C4-2B (cell line): ENCODE measurements around the gene SLC50A1.

Source experiments
- H3K27ac ChIP-seq: fragments of 450-650 bp; 2 replicates; pipeline ENCODE4 v1.5.1; 2017
- ZFX ChIP-seq: fragments of 450-650 bp; IDR thresholded peaks from 2 replicates; pipeline ENCODE4 v1.6.1; 2017
- TF ChIP-seq, protein P1 (sequence below): fragments of 450-650 bp; conservative IDR thresholded peaks from 2 replicates; pipeline ENCODE4 v1.5.1; 2017; ENCODE audit warnings: mild to moderate bottlenecking

The SLC50A1 gene

DNA sequence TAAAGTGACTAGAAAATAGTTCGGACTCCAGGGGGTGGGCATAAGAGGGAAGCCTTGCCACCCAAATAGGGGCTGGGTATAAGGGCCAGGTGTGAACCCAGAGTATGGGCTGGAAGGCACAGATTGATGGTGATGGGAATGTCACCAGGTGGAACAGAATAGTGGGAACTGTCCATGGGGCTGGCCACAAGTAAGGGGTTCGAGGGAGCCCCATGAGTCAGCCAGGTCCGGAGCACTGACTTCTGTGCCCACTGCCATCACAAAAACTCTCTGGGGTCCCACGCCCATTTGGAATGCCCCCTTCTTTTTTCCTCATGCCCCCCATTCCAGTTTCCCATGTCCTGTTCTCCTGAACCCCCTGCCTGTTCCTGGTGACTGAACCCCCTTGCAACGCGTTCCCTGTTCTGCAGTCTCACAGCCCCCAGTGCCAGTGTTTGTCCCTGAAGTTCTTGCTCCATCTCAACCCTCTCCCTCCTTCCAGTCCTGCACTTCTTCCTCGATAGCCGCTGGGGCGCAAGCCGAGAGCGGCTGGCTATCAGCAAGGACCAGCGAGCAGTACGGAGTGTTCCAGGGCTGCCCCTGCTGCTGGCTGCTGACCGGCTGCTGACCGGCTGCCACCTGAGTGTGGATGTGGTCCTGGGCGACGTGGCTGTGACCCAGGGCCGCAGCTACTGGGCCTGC lies 45.9 kb downstream of the SLC50A1 start:
- H3K27ac ChIP-seq, result no peak overlapping the region
- TF ChIP-seq ZFX, result no peak; the same call in 1 of the 2 replicates
- TF ChIP-seq, protein P1, sequence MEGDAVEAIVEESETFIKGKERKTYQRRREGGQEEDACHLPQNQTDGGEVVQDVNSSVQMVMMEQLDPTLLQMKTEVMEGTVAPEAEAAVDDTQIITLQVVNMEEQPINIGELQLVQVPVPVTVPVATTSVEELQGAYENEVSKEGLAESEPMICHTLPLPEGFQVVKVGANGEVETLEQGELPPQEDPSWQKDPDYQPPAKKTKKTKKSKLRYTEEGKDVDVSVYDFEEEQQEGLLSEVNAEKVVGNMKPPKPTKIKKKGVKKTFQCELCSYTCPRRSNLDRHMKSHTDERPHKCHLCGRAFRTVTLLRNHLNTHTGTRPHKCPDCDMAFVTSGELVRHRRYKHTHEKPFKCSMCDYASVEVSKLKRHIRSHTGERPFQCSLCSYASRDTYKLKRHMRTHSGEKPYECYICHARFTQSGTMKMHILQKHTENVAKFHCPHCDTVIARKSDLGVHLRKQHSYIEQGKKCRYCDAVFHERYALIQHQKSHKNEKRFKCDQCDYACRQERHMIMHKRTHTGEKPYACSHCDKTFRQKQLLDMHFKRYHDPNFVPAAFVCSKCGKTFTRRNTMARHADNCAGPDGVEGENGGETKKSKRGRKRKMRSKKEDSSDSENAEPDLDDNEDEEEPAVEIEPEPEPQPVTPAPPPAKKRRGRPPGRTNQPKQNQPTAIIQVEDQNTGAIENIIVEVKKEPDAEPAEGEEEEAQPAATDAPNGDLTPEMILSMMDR, result no peak

DNA sequence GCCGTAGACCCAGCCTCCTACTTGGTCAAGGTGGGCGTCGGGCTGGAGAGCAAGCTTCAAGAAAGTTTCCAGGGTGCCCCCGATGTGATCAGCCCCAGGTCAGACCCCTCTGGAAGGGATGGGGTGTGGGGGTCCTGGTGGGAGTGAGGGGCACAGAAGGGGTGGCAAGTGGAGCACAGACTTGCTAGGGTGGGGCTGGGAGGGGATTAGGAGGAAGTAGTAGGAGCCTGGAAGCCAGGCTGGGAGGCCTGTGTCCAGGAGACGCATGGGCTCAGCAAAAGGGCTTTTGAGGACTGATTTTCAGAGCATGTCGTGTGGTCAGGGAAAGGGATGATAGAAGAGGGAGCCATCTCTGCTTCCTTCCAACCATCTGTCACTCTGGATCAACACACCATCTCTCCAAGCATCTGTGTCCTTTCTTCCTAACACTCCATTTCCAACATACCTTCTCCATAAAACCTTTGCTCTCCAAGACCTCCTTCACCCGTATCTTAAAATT lies 46.4 kb downstream of the SLC50A1 start:
- H3K27ac ChIP-seq, result no peak overlapping the region
- TF ChIP-seq ZFX, result no peak
- TF ChIP-seq, protein P1, result no peak

DNA sequence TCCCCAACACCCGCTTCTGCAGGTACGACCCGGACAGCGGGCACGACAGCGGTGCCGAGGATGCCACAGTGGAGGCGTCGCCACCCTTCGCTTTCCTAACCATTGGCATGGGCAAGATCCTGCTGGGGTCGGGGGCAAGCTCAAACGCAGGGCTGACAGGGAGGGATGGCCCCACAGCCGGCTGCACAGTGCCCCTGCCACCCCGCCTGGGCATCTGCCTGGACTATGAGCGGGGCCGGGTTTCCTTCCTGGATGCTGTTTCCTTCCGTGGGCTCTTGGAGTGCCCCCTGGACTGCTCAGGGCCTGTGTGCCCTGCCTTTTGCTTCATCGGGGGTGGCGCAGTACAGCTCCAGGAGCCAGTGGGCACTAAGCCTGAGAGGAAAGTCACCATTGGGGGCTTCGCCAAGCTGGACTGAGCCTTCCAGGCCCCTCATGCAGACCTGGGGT lies 48.1 kb downstream of the SLC50A1 start:
- TF ChIP-seq, protein P1, result no peak
- TF ChIP-seq ZFX, result no peak
- H3K27ac ChIP-seq, result no peak overlapping the region

DNA sequence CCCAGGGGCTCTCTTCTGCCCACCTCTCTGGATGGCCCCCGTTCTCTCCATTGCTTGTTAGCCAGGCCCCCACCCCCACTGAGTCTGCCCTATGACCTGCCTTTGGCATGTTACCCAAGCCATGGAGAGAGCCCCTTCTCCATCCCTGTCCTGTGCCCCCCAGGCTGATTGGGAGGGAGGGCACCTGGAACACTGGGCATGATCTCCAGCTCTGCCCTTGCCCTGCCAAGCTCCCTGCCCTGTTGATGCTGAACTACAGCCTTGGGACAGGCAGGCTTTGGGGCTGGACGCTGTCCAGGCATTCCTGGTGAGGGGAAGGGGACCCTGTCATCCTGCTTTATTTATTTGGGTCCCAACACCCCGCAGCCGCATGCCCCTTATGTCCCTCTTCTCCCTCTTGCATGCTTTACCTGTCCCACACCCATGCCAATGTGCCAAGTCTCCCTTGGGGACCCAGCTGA lies 48.7 kb downstream of the SLC50A1 start:
- H3K27ac ChIP-seq, result no peak overlapping the region
- no peak for TF ChIP-seq ZFX
- TF ChIP-seq, protein P1, result no peak

DNA sequence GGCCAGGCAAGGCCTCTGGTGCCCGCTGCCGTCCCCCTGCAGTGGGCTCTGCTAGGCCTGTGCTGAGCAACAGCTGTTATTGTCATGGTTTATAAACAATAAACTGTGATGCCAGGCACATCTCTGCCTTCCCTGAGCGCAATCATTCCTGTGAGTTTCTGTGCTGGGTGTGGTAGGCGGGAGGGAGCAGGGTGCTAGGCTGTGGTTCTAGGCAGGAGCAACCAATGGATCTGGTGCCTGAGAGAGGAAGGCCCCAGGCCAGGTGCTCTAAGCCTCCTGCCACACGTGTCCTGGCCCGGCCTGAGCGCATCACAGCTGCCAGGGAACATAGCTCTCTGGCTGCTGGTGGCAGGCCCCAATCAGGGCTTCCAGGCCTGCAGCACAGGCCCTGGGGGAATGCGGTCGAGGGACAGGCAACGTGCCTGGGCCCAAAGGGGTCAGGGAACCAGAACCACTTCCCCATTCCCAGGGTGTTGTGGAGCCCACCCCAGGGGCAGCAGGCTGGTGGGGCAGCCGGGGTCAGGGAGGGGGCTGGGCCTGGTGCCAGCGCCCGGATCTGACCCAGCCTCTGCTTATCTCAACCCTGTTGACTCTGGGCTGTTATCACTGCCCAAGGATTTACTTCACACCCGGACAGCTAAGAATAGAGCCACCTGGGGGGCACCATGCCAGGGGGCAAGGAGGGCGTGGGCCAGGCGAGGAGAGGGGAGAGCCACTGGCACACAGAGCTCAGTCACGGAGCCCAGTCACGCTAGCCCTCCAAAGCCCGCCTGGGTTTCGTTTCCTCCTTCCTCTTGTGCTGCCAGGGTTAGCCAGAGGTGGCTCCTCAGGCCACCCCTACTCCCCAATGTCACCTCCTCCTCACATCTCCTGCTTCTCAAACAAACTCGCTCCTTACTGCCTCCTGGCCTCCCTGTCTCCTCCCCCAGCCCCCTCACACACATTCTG lies 49.5 kb downstream of the SLC50A1 start:
- TF ChIP-seq ZFX, result no peak
- TF ChIP-seq, protein P1, result no peak
- no peak overlapping the region for H3K27ac ChIP-seq

DNA sequence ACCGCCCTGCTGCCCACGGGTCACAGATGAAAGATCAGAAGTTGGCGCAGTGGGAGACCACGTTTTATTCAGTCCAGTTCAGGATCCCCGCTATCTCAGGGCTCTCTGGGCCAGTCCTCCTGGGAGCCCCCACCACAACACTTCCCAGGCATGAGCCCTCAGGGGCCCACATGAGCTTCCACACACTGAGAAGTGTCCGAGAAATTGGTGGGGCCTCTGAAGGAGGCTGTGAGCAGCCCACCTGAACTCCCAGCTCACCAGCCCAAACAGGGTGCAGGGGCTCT lies 50.1 kb downstream of the SLC50A1 start:
- H3K27ac ChIP-seq, result no peak overlapping the region
- no peak for TF ChIP-seq ZFX
- TF ChIP-seq, protein P1, result no peak
